H9 (cell line): ENCODE measurements around the gene LY6G5B. TPM values are rescaled to one million over a fixed set of nuclear protein-coding genes. Genes with fewer than 3 reads are reported as not detected.

Experiments used
- DNase-seq: peaks from one replicate; pipeline ENCODE4 v3.0.0-alpha.2; 2017
- H2AFZ ChIP-seq: one replicate; pipeline ENCODE4 v1.6.1; 2013; ENCODE audit warnings: mild to moderate bottlenecking, low read length, control low read depth, moderate library complexity
- H2AK5ac ChIP-seq: 2 replicates; pipeline ENCODE4 v1.6.1; 2013; ENCODE audit warnings: low read length, control low read depth, mixed read lengths; ENCODE audit not compliant: insufficient read length
- H2BK120ac ChIP-seq: one replicate; pipeline ENCODE4 v1.6.1; 2013; ENCODE audit warnings: low read depth, mild to moderate bottlenecking, low read length, control low read depth, inconsistent platforms; ENCODE audit not compliant: poor library complexity, severe bottlenecking
- H2BK12ac ChIP-seq: 2 replicates; pipeline ENCODE4 v1.6.1; 2013; ENCODE audit warnings: low read length, control low read depth, mixed read lengths, low read depth; ENCODE audit not compliant: insufficient read length
- H2BK15ac ChIP-seq: 2 replicates; pipeline ENCODE4 v1.6.1; 2013; ENCODE audit warnings: low read depth, low read length, control low read depth
- H2BK20ac ChIP-seq: one replicate; pipeline ENCODE4 v1.6.1; 2013; ENCODE audit warnings: low read depth, mild to moderate bottlenecking, low read length, control low read depth, inconsistent platforms; ENCODE audit not compliant: poor library complexity, severe bottlenecking
- H2BK5ac ChIP-seq: 2 replicates; pipeline ENCODE4 v1.6.1; 2013; ENCODE audit warnings: low read length, control low read depth, mixed read lengths; ENCODE audit not compliant: insufficient read length
- H3K14ac ChIP-seq: 2 replicates; pipeline ENCODE4 v1.6.1; 2013; ENCODE audit warnings: low read length, control low read depth; ENCODE audit not compliant: insufficient read depth
- H3K18ac ChIP-seq: 2 replicates; pipeline ENCODE4 v1.6.1; 2013; ENCODE audit warnings: low read depth, mild to moderate bottlenecking, mixed read lengths, low read length, control low read depth; ENCODE audit not compliant: insufficient read length
- H3K23ac ChIP-seq: 2 replicates; pipeline ENCODE4 v1.6.1; 2013; ENCODE audit warnings: low read length, control low read depth, mixed read lengths, low read depth; ENCODE audit not compliant: insufficient read length
- H3K23me2 ChIP-seq: 2 replicates; pipeline ENCODE4 v1.6.1; 2013; ENCODE audit warnings: low read depth, mild to moderate bottlenecking, mixed read lengths, low read length, control low read depth; ENCODE audit not compliant: insufficient read length, poor library complexity, severe bottlenecking
- H3K27ac ChIP-seq: 2 replicates; pipeline ENCODE4 v1.5.1; 2013; ENCODE audit warnings: low read length, control low read depth, mixed read lengths, low read depth; ENCODE audit not compliant: insufficient read length
- H3K27me3 ChIP-seq: 2 replicates; pipeline ENCODE4 v1.6.1; 2013; ENCODE audit warnings: low read length, control low read depth, inconsistent platforms; ENCODE audit not compliant: insufficient read depth
- H3K4ac ChIP-seq: 2 replicates; pipeline ENCODE4 v1.6.1; 2013; ENCODE audit warnings: low read depth, mild to moderate bottlenecking, control low read depth, inconsistent platforms, low read length, moderate library complexity
- H3K4me1 ChIP-seq: 2 replicates; pipeline ENCODE4 v1.6.1; 2013; ENCODE audit warnings: low read length, control low read depth, inconsistent platforms; ENCODE audit not compliant: insufficient read depth
- H3K4me2 ChIP-seq: 2 replicates; pipeline ENCODE4 v1.6.1; 2013; ENCODE audit warnings: low read length, control low read depth, mixed read lengths; ENCODE audit not compliant: insufficient read length, insufficient read depth
- H3K56ac ChIP-seq: 2 replicates; pipeline ENCODE4 v1.6.1; 2013; ENCODE audit warnings: low read depth, mild to moderate bottlenecking, mixed read lengths, low read length, control low read depth; ENCODE audit not compliant: insufficient read length
- H3K79me1 ChIP-seq: 2 replicates; pipeline ENCODE4 v1.6.1; 2013; ENCODE audit warnings: low read depth, mild to moderate bottlenecking, moderate library complexity, low read length, control low read depth, inconsistent platforms; ENCODE audit not compliant: insufficient read depth, poor library complexity, severe bottlenecking
- H3K79me2 ChIP-seq: 2 replicates; pipeline ENCODE4 v1.6.1; 2013; ENCODE audit warnings: low read length, control low read depth, inconsistent platforms; ENCODE audit not compliant: insufficient read depth
- H3K9ac ChIP-seq: 2 replicates; pipeline ENCODE4 v1.6.1; 2013; ENCODE audit warnings: low read length, control low read depth, mixed read lengths; ENCODE audit not compliant: insufficient read length; ENCODE audit errors: extremely low read depth
- H3K9me3 ChIP-seq: one replicate; pipeline ENCODE4 v1.6.1; 2013; ENCODE audit warnings: low read depth, low read length, inconsistent platforms; ENCODE audit not compliant: control insufficient read depth
- H3T11ph ChIP-seq: one replicate; pipeline ENCODE4 v1.6.1; 2013; ENCODE audit warnings: mild to moderate bottlenecking, low read length, control low read depth, inconsistent platforms
- H4K20me1 ChIP-seq: one replicate; pipeline ENCODE4 v1.6.1; 2013; ENCODE audit not compliant: control insufficient read depth, insufficient read length, insufficient read depth
- H4K5ac ChIP-seq: 2 replicates; pipeline ENCODE4 v1.6.1; 2013; ENCODE audit warnings: low read depth, mild to moderate bottlenecking, mixed read lengths, low read length, control low read depth; ENCODE audit not compliant: insufficient read length
- H4K8ac ChIP-seq: replicated peaks from 2 replicates; pipeline ENCODE4 v1.6.1; 2013; ENCODE audit warnings: low read length, control low read depth, mixed read lengths, low read depth; ENCODE audit not compliant: insufficient read length
- H4K91ac ChIP-seq: 2 replicates; pipeline ENCODE4 v1.6.1; 2013; ENCODE audit warnings: low read depth, mild to moderate bottlenecking, moderate library complexity, mixed read lengths, low read length, control low read depth; ENCODE audit not compliant: insufficient read length
- H3K27ac Mint-ChIP-seq, 3 experiments: 2 replicates in 2 of 3; 3 replicates in 1 of 3; pipeline ENCODE4 v1.8.0; 2020 to 2021; ENCODE audit warnings: mixed read lengths in 3 of 3, mild to moderate bottlenecking in 1 of 3, moderate library complexity in 1 of 3
- H3K27me3 Mint-ChIP-seq: 2 replicates; pipeline ENCODE4 v1.8.0; 2021; ENCODE audit warnings: low read depth, mild to moderate bottlenecking, moderate library complexity, mixed read lengths
- H3K36me3 Mint-ChIP-seq, 3 experiments: 2 replicates in 2 of 3; 3 replicates in 1 of 3; pipeline ENCODE4 v1.8.0; 2020 to 2021; ENCODE audit warnings: low read depth in 3 of 3, mixed read lengths in 3 of 3; ENCODE audit not compliant: insufficient read depth in 1 of 3
- H3K4me1 Mint-ChIP-seq, 2 experiments: 2 replicates each; pipeline ENCODE4 v1.8.0; 2020; ENCODE audit warnings: mixed read lengths in 2 of 2
- H3K4me3 Mint-ChIP-seq, 2 experiments: 2 replicates in 1 of 2; 3 replicates in 1 of 2; pipeline ENCODE4 v1.8.0; 2020 to 2021; ENCODE audit warnings: mild to moderate bottlenecking in 2 of 2, mixed read lengths in 2 of 2, moderate library complexity in 1 of 2
- H3K9me3 Mint-ChIP-seq, 2 experiments: 2 replicates in 1 of 2; 3 replicates in 1 of 2; pipeline ENCODE4 v1.8.0; 2020; ENCODE audit warnings: mild to moderate bottlenecking in 2 of 2, mixed read lengths in 2 of 2, moderate library complexity in 1 of 2
- CTCF ChIP-seq: fragments of 200-600 bp; sonication (generic); conservative IDR thresholded peaks from 3 replicates; pipeline ENCODE4 v1.8.0; 2021; ENCODE audit warnings: antibody characterized with exemption, mild to moderate bottlenecking
- WGBS: extraction: QIAGEN DNeasy Blood & Tissue Kit; methylation state at CpG from one replicate; pipeline ENCODE4 v1.1.7; 2013; ENCODE audit warnings: missing lambda C conversion rate, low lambda C conversion rate, mixed read lengths; ENCODE audit not compliant: insufficient read length; ENCODE audit errors: extremely low coverage; 5-methylcytosine and 5-hydroxymethylcytosine counted together
- total RNA-seq: library from RNA; stranded (reverse); gene quantifications from 2 replicates; pipeline ENCODE4 v1.2.1, GENCODE V29; 2021

Gene LY6G5B
- total RNA-seq, 1 experiment from 2014 or later = 21.6 TPM

- Mint-ChIP-seq H3K36me3 (peaks cover 4 to 31% (median 20%) of the 10 kb centered on the region in 3 experiments), H3K27me3 (peaks cover 26% of the 10 kb centered on the region), H3K4me1 (peaks cover 25 to 30% of the 10 kb centered on the region in 2 experiments), H3K4me3 (peak overlapping the region; percentile 76 to 89), H3K27ac (peak overlapping the region in 2 of 3 experiments; percentile 67 to 98; a peak in 5 of 7 replicates), H3K9me3 (no peaks in the 10 kb centered on the region; a peak in 3 of 5 replicates)
- Histone ChIP-seq H2BK12ac (no peak overlapping the region), H3K56ac (no peak overlapping the region), H3K4ac (no peak overlapping the region), H2BK5ac (no peak overlapping the region), H2AK5ac (no peak overlapping the region), H3K4me2 (peak overlapping the region; percentile 51), H2BK20ac (no peak overlapping the region), H4K8ac (no peak overlapping the region), H4K91ac (no peak overlapping the region), H3K18ac (no peak overlapping the region), H2BK120ac (no peak overlapping the region), H2BK15ac (no peak overlapping the region), H3K14ac (no peak overlapping the region), H3K9ac (no peak overlapping the region), H3K23me2 (peaks cover 18% of the 10 kb centered on the region), H3K23ac (no peak overlapping the region), H3K27ac (no peak overlapping the region), H3K79me1 (no peaks in the 10 kb centered on the region), H4K5ac (no peak overlapping the region), H4K20me1 (no peaks in the 10 kb centered on the region), H3K27me3 (no peaks in the 10 kb centered on the region; the same call in 1 of the 2 replicates), H3K9me3 (no peaks in the 10 kb centered on the region), H3K79me2 (no peaks in the 10 kb centered on the region), H3T11ph (no peak overlapping the region), H3K4me1 (no peaks in the 10 kb centered on the region), H2AFZ (no peak overlapping the region)
- WGBS = no CpG with 5 or more reads among the region's 13 CpGs
- DNase-seq = peak; percentile 60
- no peak for TF ChIP-seq CTCF
Measured at GRCh38 chr6:31683591-31683990, 13.8 kb downstream of the LY6G5B start.
